NT2/D1 (cell line): ENCODE results near the gene ATP6V0B.

Source experiments
- SUZ12 ChIP-seq: IDR thresholded peaks from 2 replicates; pipeline ENCODE4 v1.6.1; 2011; ENCODE audit not compliant: insufficient read length, insufficient read depth; ENCODE audit errors: extremely low read depth
- YY1 ChIP-seq: IDR thresholded peaks from 2 replicates; pipeline ENCODE4 v1.6.1; 2011; ENCODE audit not compliant: insufficient read length, insufficient read depth
- ZNF274 ChIP-seq: IDR thresholded peaks from 2 replicates; pipeline ENCODE4 v1.6.1; 2011; ENCODE audit warnings: mild to moderate bottlenecking, low read depth, low read length

DNA sequence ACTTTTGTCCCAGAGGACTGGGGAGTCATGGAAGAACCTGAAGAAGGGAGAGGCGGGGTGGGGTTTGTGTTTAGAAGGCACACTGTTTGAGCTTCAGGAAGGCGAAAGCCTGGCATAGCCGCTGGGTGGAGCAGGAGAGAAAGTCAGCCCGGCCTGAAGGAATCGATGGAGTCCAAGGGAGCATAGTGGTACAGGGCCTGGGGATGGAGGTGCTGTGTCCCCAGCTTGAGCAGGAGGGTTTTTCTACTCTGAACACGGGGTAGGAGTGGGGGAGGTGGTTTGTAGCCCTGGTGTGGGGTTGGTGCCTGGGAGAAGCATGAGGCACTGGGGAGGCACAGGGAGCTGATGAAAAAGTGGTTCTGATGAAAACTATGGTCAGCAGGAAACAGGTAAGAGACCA lies 12.0 kb downstream of the ATP6V0B start:
- TF ChIP-seq ZNF274, result no peak
- no peak for TF ChIP-seq YY1
- no peak for TF ChIP-seq SUZ12
